ENCODE results near the gene IRF4. TPM values are rescaled to one million over a fixed set of nuclear protein-coding genes. Genes with fewer than 3 reads are reported as not detected.

Gene IRF4
- total and polyA plus RNA-seq, 2 donors (not counting 3 experiments of a cell fraction or from before 2014, with no cell fraction given), result not detected

- intact Hi-C loops (cut with micrococcal nuclease), result no loop called here
- Histone ChIP-seq H3K9ac (replicated peaks; ENCODE audit: extremely low read depth, insufficient read depth, low read length) (no peak overlapping the region), H2AFZ (ENCODE audit: low read depth, low read length) (no peak overlapping the region), H3K9me1 (replicated peaks; ENCODE audit: control insufficient read depth, extremely low read depth, insufficient read depth, low read length) (no peaks in the 10 kb centered on the region), H3K4me3 (replicated peaks in 1 of 3; ENCODE audit: insufficient read depth in 1 of 3, low read depth in 1 of 3, low read length in 3 of 3) (no peak overlapping the region), H4K20me1 (replicated peaks; ENCODE audit: control insufficient read depth, extremely low read depth, insufficient read depth, low read length) (no peaks in the 10 kb centered on the region), H3K27ac (ENCODE audit: insufficient read depth, low read depth, low read length) (no peak overlapping the region), H3K9me3 (replicated peaks; ENCODE audit: control insufficient read depth, insufficient read depth, low read length) (no peaks in the 10 kb centered on the region), H3K79me2 (ENCODE audit: control insufficient read depth, insufficient read depth, low read length) (no peaks in the 10 kb centered on the region), H3K27me3 (ENCODE audit: control insufficient read depth in 2 of 2, insufficient read depth in 2 of 2, low read length in 2 of 2) (no peaks in the 10 kb centered on the region), H3K4me1 (ENCODE audit: control insufficient read depth, extremely low read depth, insufficient read depth, low read length) (no peaks in the 10 kb centered on the region), H3K36me3 (ENCODE audit: control insufficient read depth in 2 of 2, extremely low read depth in 1 of 2, insufficient read depth in 2 of 2, low read length in 2 of 2) (peaks cover 0 to 9% of the 10 kb centered on the region in 2 experiments), H3K4me2 (ENCODE audit: insufficient read depth, low read length) (no peak overlapping the region)
- BruUV-seq (replicated peaks), result no TSS peak
- ChIA-PET CTCF (no interaction called here), POLR2A (no interaction called here)
- dilution Hi-C loops (cut with MboI; ENCODE audit: extremely low pct_ligation_motif_present, low sequenced_read_pairs), result no loop called here
- no peak for DNase-seq (ENCODE audit: low read depth, low spot score)
- FAIRE-seq, result no peak
- no peak for TF ChIP-seq EZH2 (IDR thresholded peaks at IDR 0.05; ENCODE audit: borderline replicate concordance, low read depth, low read length, severe bottlenecking)
- TF ChIP-seq MYC (IDR thresholded peaks at IDR 0.05; ENCODE audit: low read depth, low read length), result no peak
- TF ChIP-seq POLR2A (IDR thresholded peaks at IDR 0.05; ENCODE audit: low read depth, low read length), result no peak
- TF ChIP-seq POLR2AphosphoS5 (IDR thresholded peaks at IDR 0.05; ENCODE audit: insufficient read depth, low read depth, low read length), result no peak
- no peak for TF ChIP-seq CTCF (IDR thresholded peaks at IDR 0.05; ENCODE audit: extremely low read depth in 1 of 2, insufficient read depth in 1 of 2, low read depth in 1 of 2, low read length in 2 of 2)
- no peak for TF ChIP-seq GATA2 (IDR thresholded peaks at IDR 0.05; ENCODE audit: insufficient read depth, insufficient read length, low read depth, low read length)
- TF ChIP-seq JUN (IDR thresholded peaks at IDR 0.05; ENCODE audit: borderline replicate concordance, insufficient read depth, insufficient read length, low read depth), result no peak
Measured at GRCh38 chr6:347951-348859, 43.3 kb upstream of the IRF4 start.
